Stimulated activated CD4-positive, alpha-beta T cell treated with anti-CD3 and anti-CD28 coated beads, Interleukin-2, amount 100 ng/mL, for 24 hours (primary cell): ENCODE results near the gene TRERF1.
A peak's percentile ranks its signal among the peaks of the same experiment; 100 is the strongest.

Experiments used
- DNase-seq, 2 donors: peaks; one replicate each; pipeline ENCODE4 v3.0.0-alpha.2; 2020

The TRERF1 gene

GRCh38 chr6:42419490-42420280 is 32.0 kb downstream of the TRERF1 start:
- no peak for DNase-seq

DNA sequence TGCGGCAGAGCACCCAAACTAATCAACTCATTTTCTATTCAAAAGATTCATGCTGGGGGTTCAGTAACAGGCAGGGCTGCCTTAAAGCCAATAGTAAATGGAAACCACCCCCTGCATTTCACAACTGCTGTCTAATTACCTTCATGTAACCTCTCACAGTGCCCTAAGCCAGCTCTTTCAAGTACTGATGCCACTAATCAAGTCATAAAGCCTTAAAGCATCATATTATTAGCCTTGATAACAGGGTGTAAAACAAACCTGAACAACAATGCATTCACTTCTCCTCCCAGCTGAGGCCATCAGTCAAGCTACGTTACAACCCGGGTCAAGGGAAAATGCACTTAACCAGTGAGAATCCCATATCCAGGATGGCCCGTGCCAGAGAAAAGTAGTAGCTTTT is 33.0 kb downstream of the TRERF1 start:
- DNase-seq, result no peak

GRCh38 chr6:42417641-42418112 is 34.0 kb downstream of the TRERF1 start:
- DNase-seq, result peak; percentile 36 to 38

GRCh38 chr6:42411406-42411805 is 40.3 kb downstream of the TRERF1 start:
- DNase-seq, result no peak

GRCh38 chr6:42410861-42411260 is 40.9 kb downstream of the TRERF1 start:
- no peak for DNase-seq

- no peak for DNase-seq
Measured at GRCh38 chr6:42409581-42409980, 42.1 kb downstream of the TRERF1 start.

- DNase-seq, result no peak
Measured at GRCh38 chr6:42407379-42407778, 44.3 kb downstream of the TRERF1 start.

GRCh38 chr6:42406306-42407280 is 45.1 kb downstream of the TRERF1 start:
- DNase-seq, result no peak

DNA sequence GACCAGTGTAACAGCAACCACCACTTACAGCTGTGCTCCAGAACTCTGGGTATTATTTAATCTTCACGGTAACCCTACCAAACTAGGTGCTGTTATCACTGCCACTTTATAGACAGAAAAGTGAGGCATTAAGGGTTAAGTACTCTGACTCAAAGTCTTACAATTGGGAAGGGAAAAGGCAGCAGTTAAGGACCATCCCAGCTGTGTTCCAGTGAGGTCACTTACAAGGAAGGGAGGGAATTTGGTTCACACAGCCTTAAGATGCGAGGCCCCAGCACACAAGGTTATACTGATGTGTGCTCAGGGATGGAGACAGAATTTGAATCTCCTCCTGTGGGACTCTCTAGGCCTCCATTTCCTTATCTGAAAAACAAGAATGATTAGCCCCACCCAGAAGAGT is 46.7 kb downstream of the TRERF1 start:
- peak in 1 of 2 donors; percentile 5 for DNase-seq

DNA sequence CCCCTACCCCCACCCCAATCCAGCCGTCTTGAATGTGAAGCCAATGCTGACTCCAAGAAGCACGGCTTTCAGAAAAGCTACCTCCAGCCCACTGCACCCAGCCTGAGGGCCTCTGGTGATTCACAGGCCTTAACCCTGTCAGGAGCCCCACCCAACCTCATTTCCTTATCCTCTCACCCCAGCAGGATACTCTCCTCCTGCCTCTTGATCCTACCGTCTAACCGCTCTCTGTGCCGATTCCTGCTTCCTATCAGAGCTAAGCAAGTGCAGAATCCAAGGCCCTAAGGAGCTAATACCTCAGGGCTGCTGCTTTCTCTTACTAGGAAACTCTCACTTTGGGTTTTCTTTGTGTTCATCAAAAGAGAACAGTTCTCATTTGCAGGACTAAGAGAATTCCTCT is 47.2 kb downstream of the TRERF1 start:
- DNase-seq, result peak; percentile 47

DNA sequence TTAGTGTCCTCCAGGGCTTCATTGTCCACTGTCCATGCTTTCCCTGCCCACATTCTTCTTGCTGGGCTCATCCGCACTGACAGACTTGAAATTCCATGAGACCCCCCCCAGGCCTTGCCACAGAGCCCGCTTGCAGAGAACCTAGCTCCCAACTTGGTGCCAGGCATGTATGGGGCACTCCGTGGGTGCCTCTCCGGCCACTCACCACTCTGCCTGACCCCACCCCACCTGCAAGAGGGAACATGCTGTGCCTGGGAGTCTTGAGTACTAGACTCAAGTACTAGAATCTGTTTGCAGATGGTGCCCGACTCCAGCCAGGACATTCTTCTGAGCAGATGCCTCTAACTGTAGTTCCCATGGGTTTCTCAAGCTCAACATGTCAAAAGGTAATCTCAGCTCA is 47.9 kb downstream of the TRERF1 start:
- DNase-seq, result peak in 1 of 2 donors; percentile 15

GRCh38 chr6:42403421-42403820 is 48.3 kb downstream of the TRERF1 start:
- DNase-seq, result peak in 1 of 2 donors; percentile 13

DNA sequence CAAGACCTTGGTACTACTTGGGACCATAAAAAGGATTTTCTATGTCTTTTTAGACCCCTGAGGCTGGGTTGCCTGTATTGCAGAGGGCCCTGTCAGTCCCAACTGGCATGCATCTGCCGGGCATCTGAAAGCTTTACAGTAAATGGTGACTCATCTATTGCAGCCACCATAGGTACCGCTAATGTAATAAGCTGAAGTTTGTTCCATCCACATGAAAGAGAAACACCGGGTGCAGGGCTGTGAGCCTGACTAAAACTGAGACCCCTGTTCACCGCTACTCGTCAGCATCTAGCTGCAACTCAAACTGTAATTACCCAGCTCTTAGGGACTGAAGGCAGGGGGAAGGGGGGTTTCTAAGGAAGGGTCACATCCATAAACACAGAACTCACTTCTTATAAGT is 49.5 kb downstream of the TRERF1 start:
- DNase-seq, result peak; percentile 58 to 59

DNA sequence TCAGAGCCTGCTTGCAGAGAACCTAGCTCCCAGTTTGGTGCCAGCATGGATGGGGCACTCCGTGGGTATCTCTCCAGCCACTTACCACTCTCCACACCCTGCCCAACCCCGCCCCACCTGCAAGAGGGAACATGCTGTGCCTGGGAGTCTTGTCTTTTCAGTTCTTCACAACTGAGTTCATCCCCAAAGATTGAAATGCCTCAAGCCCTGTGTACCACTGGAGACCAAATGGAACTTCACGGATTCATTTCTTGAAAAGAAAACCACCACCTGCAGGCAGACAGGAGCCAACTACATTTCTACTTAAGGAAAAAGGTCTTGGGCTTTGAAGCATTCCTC is 50.1 kb downstream of the TRERF1 start:
- DNase-seq, result peak in 1 of 2 donors; percentile 13

- DNase-seq, result no peak
Measured at GRCh38 chr6:42400886-42401612, 50.7 kb downstream of the TRERF1 start.

DNA sequence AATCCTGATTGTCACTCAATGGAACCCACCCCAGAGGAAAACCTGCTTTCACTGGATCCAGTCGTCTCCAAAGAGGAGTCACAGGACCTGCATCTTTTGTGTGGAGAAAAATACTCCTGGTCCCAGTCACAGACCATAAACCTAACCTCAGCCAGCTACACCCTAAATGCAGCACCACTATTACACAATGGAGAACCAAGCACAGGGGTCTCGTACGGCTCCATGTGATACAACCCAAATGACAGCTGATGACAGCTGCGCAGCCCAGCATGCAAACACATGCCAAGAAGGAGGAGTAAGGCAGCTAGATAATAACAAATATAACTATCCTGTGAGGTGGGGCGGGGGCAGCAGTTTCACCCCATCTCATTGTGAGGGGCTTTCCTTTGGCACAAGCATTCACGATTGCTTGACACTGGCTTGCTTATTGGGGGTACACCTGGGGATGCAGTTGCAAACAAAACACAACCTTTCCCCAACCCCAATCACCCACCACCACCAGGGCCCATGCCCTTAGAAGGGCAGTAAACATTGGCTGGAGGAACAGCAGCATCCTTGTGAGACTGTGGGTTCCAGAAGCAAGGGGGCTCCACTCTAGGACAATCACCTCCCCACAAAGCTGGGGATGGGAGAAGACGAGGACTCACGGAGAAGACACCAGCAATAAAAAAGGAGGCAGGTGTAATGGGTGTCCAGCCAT is 51.5 kb downstream of the TRERF1 start:
- no peak for DNase-seq

- no peak for DNase-seq
Measured at GRCh38 chr6:42396720-42397119, 55.0 kb downstream of the TRERF1 start.

DNA sequence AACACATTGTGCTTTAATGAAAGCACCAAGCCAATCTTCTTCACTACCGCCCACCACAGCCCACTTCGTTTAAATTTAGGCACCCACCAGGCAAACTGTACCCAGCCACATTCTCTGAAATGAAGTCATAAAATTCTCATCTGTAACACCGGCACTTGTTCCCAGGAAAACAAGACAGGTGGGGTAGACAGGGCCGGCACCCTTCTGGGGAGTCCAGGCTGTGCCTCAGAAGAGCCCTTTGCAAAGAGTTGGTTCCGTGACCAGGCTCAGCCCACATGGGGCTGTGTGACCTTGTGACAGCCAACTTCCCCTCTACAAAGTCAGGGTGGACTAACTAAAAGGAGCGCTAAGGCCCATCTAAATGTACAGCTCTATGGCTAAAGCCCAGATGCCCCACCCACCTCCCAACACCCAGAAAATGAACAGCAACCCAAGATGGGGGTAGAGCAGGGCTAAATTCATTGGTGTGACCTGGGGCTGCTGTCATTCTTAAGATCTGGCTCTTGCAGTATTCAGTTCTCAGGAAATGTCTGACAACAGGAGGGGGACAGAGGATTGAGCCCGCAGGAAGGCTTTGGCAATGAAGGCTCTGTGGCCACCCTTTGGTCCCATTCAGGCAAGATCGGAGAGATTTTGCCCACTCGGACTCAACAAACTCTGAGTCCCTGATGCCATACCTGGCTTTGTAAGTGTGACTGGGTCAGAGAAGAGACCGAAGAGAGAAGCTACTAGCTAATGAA is 56.7 kb downstream of the TRERF1 start:
- DNase-seq, result no peak

GRCh38 chr6:42394151-42394550 is 57.6 kb downstream of the TRERF1 start:
- no peak for DNase-seq

- no peak for DNase-seq
Measured at GRCh38 chr6:42393339-42393738, 58.4 kb downstream of the TRERF1 start.

GRCh38 chr6:42392833-42393232 is 58.9 kb downstream of the TRERF1 start:
- no peak for DNase-seq

DNA sequence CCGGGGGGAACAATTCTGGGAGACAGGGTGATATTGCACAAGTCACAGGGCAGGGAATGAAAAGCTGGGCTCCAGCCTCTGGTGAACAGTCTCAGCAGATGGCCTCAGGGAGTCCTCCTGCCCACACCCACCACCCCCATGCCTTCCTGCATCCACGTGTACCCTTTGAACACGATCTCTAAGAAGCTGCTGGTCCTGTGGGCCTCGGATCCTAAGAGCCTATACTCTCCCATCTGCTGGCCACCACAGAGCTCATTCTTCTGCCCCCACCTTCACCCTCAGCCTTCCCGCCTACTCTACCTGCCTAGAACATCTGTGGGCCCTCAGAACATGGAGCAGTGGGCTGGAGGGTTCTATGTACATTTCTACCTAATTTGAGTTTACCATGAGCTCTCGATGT is 60.3 kb downstream of the TRERF1 start:
- no peak for DNase-seq
